ENCODE measurements around the gene ALDOA. TPM values are rescaled to one million over a fixed set of nuclear protein-coding genes. Genes with fewer than 3 reads are reported as not detected.

The ALDOA gene
- total and polyA plus RNA-seq, 5 donors from 2014 or later, result 430 to 1,243 (median 1,138) TPM

DNA sequence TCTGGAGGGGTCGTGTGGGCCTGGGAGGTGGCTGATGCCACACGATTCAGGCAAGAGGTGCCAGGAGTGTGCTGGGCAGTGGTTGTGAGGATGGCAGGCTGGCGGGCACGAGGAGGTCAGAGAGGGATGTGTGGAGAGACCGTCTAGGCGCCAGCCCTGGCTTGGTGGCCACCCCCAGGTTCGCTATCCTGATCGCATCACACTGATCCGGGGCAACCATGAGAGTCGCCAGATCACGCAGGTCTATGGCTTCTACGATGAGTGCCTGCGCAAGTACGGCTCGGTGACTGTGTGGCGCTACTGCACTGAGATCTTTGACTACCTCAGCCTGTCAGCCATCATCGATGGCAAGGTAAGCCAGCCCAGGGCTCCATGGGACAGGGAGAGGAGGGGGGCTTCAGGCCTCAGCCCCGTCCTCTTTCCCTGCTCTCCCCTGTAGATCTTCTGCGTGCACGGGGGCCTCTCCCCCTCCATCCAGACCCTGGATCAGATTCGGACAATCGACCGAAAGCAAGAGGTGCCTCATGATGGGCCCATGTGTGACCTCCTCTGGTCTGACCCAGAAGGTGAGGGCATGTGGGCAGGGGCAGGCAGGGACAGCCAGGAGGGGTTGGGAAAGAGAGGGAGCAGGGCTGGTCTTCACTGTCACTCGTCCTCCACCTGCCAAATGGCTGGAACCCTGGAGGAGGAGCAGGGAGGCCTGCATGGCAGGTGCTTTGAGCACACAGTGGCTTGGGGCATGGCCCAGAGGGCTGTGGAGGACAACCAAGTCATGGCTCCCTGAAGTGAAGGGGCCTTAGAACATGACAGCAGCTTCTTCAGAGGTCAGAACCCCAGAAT lies 17.9 kb downstream of the ALDOA start:
- H3K9me3 ChIP-seq (ENCODE audit: control insufficient read depth in 2 of 2, low read length in 2 of 2), result no peaks in the 10 kb centered on the region
- DNase-seq (no peak), ATAC-seq (ENCODE audit: low read depth in 2 of 2) (no peak)
- Mint-ChIP-seq H3K27ac (no peak overlapping the region), H3K9me3 (peaks cover 0 to 2% (median 0%) of the 10 kb centered on the region in 7 donors), H3K4me3 (peak overlapping the region in 1 of 4 donors; percentile 36), H3K4me1 (peaks cover 0 to 26% (median 3%) of the 10 kb centered on the region in 4 donors), H3K27me3 (no peaks in the 10 kb centered on the region), H3K36me3 (peaks cover 23% of the 10 kb centered on the region)
- H3K27me3 ChIP-seq (ENCODE audit: control insufficient read depth, insufficient read depth, low read length), result no peaks in the 10 kb centered on the region
- H3K4me3 ChIP-seq (ENCODE audit: low read depth, low read length), result no peak overlapping the region
- H3K4me1 ChIP-seq (ENCODE audit: control insufficient read depth, insufficient read depth, low read length, poor library complexity, severe bottlenecking), result peaks cover under 1% of the 10 kb centered on the region
- peaks cover 53% of the 10 kb centered on the region for H3K36me3 ChIP-seq (ENCODE audit: control insufficient read depth, insufficient read depth, low read length)
- no peak overlapping the region for H3K27ac ChIP-seq (ENCODE audit: insufficient read depth, low read length, poor library complexity, severe bottlenecking)

DNA sequence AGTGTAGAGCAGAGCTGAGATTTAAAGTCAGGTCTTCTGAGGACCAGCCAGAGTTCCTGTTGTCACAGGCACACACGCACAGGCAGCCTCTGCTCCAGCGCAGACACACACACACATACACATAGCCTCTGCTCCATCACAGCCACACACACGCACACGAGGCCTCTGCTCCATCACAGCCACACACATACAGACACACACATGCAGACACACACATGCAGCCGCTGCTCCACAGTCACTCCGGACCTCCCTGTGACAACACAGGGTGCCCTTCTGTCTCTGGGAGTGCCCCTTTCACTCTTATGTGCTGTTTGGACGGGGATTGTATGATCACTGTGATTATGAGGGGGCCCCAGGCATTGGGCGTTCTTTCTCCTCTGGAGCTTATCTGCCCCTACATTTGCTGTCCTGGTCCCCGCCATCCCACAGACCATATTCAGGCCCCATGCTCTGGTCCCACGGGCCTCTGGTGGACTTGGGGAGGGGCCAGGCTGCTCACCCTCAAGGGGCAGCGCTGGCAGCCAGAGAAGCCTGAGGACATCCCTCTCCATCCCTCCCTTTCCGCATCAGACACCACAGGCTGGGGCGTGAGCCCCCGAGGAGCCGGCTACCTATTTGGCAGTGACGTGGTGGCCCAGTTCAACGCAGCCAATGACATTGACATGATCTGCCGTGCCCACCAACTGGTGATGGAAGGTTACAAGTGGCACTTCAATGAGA lies 18.7 kb downstream of the ALDOA start:
- H3K4me1 ChIP-seq (ENCODE audit: control insufficient read depth, insufficient read depth, low read length, poor library complexity, severe bottlenecking), result no peaks in the 10 kb centered on the region
- no peaks in the 10 kb centered on the region for H3K27me3 ChIP-seq (ENCODE audit: control insufficient read depth, insufficient read depth, low read length)
- Mint-ChIP-seq H3K4me1 (peaks cover 0 to 27% (median 0%) of the 10 kb centered on the region in 4 donors), H3K4me3 (peak overlapping the region in 1 of 4 donors; percentile 25), H3K27ac (peak overlapping the region in 1 of 3 donors; percentile 74), H3K9me3 (peaks cover 0 to 2% (median 0%) of the 10 kb centered on the region in 7 donors), H3K27me3 (no peaks in the 10 kb centered on the region), H3K36me3 (peaks cover 23% of the 10 kb centered on the region)
- no peaks in the 10 kb centered on the region for H3K9me3 ChIP-seq (ENCODE audit: control insufficient read depth in 2 of 2, low read length in 2 of 2)
- H3K36me3 ChIP-seq (ENCODE audit: control insufficient read depth, insufficient read depth, low read length), result peaks cover 53% of the 10 kb centered on the region
- no peak overlapping the region for H3K4me3 ChIP-seq (ENCODE audit: low read depth, low read length)
- DNase-seq (no peak), ATAC-seq (ENCODE audit: low read depth in 2 of 2) (no peak)
- no peak overlapping the region for H3K27ac ChIP-seq (ENCODE audit: insufficient read depth, low read length, poor library complexity, severe bottlenecking)

DNA sequence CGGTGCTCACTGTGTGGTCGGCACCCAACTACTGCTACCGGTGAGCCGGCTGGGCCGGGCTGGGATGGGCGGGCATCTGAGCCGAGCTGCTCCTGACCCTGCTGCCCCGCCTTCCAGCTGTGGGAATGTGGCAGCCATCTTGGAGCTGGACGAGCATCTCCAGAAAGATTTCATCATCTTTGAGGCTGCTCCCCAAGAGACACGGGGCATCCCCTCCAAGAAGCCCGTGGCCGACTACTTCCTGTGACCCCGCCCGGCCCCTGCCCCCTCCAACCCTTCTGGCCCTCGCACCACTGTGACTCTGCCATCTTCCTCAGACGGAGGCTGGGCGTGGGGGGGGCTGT lies 19.2 kb downstream of the ALDOA start:
- Mint-ChIP-seq H3K4me3 (no peak overlapping the region), H3K27ac (no peak overlapping the region), H3K9me3 (peaks cover 0 to 2% (median 0%) of the 10 kb centered on the region in 7 donors), H3K27me3 (no peaks in the 10 kb centered on the region), H3K4me1 (peaks cover 0 to 27% (median 0%) of the 10 kb centered on the region in 4 donors), H3K36me3 (peaks cover 23% of the 10 kb centered on the region)
- DNase-seq, result no peak
- no peak for ATAC-seq (ENCODE audit: low read depth in 2 of 2)
- Histone ChIP-seq H3K9me3 (ENCODE audit: control insufficient read depth in 2 of 2, low read length in 2 of 2) (no peaks in the 10 kb centered on the region), H3K27ac (ENCODE audit: insufficient read depth, low read length, poor library complexity, severe bottlenecking) (no peak overlapping the region), H3K4me3 (ENCODE audit: low read depth, low read length) (no peak overlapping the region), H3K4me1 (ENCODE audit: control insufficient read depth, insufficient read depth, low read length, poor library complexity, severe bottlenecking) (no peaks in the 10 kb centered on the region), H3K27me3 (ENCODE audit: control insufficient read depth, insufficient read depth, low read length) (no peaks in the 10 kb centered on the region), H3K36me3 (ENCODE audit: control insufficient read depth, insufficient read depth, low read length) (peaks cover 47% of the 10 kb centered on the region)

DNA sequence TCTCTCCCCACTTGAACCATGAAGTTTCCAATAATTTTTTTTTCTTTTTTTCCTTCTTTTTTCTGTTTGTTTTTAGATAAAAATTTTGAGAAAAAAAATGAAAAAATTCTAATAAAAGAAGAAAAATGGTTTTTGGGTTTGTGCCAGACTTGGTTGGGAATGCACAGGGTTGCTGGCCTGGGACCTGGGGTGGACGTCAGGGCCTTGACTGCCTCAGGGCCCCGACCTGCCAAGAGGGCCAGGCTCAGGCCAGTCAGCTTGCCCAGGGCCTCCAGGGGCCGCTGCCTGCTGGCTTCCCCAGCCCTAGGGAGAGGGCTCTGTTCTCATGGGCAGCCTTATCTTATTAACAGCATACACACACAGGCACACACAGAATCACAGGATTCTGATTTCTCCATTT lies 19.7 kb downstream of the ALDOA start:
- peaks cover 0 to 2% (median 0%) of the 10 kb centered on the region in 7 donors for H3K9me3 Mint-ChIP-seq
- peaks cover 0 to 29% (median 2%) of the 10 kb centered on the region in 4 donors for H3K4me1 Mint-ChIP-seq
- H3K4me3 Mint-ChIP-seq, result no peak overlapping the region
- Histone ChIP-seq H3K9me3 (ENCODE audit: control insufficient read depth in 2 of 2, low read length in 2 of 2) (no peaks in the 10 kb centered on the region), H3K4me1 (ENCODE audit: control insufficient read depth, insufficient read depth, low read length, poor library complexity, severe bottlenecking) (peaks cover 3% of the 10 kb centered on the region), H3K27me3 (ENCODE audit: control insufficient read depth, insufficient read depth, low read length) (no peaks in the 10 kb centered on the region), H3K27ac (ENCODE audit: insufficient read depth, low read length, poor library complexity, severe bottlenecking) (no peak overlapping the region), H3K36me3 (ENCODE audit: control insufficient read depth, insufficient read depth, low read length) (peaks cover 44% of the 10 kb centered on the region), H3K4me3 (ENCODE audit: low read depth, low read length) (no peak overlapping the region)
- ATAC-seq (ENCODE audit: low read depth in 2 of 2), result no peak
- no peak for DNase-seq
- H3K36me3 Mint-ChIP-seq, result peaks cover 23% of the 10 kb centered on the region
- no peaks in the 10 kb centered on the region for H3K27me3 Mint-ChIP-seq
- no peak overlapping the region for H3K27ac Mint-ChIP-seq

DNA sequence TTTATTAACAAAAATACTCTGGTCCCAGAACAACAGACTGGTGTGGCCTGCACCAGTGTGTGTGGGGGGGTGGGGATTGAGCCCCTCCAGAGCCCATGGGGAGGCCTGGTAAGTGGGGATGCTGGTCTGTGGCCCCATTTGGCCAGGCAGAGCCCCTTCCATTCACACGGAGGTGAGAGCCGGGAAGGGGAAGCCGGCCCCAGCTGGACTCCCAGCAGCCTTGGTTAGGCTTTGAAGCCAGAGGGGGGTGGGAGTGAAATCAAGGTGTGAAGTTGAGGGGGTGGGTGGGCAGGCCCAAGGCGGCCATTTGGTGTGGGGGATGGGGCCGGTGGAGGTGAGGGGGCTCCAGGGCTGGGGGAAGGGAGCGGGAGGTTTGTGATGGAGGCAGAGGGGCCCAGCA lies 20.3 kb downstream of the ALDOA start:
- H3K27ac Mint-ChIP-seq, result no peak overlapping the region
- no peak overlapping the region for H3K4me3 Mint-ChIP-seq
- H3K36me3 Mint-ChIP-seq, result peaks cover 23% of the 10 kb centered on the region
- Histone ChIP-seq H3K4me1 (ENCODE audit: control insufficient read depth, insufficient read depth, low read length, poor library complexity, severe bottlenecking) (peaks cover 8% of the 10 kb centered on the region), H3K36me3 (ENCODE audit: control insufficient read depth, insufficient read depth, low read length) (peaks cover 41% of the 10 kb centered on the region), H3K4me3 (ENCODE audit: low read depth, low read length) (no peak overlapping the region), H3K27ac (ENCODE audit: insufficient read depth, low read length, poor library complexity, severe bottlenecking) (no peak overlapping the region), H3K9me3 (ENCODE audit: control insufficient read depth in 2 of 2, low read length in 2 of 2) (no peaks in the 10 kb centered on the region), H3K27me3 (ENCODE audit: control insufficient read depth, insufficient read depth, low read length) (no peaks in the 10 kb centered on the region)
- no peaks in the 10 kb centered on the region for H3K27me3 Mint-ChIP-seq
- H3K4me1 Mint-ChIP-seq, result peaks cover 0 to 34% (median 2%) of the 10 kb centered on the region in 4 donors
- ATAC-seq (ENCODE audit: low read depth in 2 of 2) (no peak), DNase-seq (no peak)
- peaks cover 0 to 2% (median 0%) of the 10 kb centered on the region in 7 donors for H3K9me3 Mint-ChIP-seq

DNA sequence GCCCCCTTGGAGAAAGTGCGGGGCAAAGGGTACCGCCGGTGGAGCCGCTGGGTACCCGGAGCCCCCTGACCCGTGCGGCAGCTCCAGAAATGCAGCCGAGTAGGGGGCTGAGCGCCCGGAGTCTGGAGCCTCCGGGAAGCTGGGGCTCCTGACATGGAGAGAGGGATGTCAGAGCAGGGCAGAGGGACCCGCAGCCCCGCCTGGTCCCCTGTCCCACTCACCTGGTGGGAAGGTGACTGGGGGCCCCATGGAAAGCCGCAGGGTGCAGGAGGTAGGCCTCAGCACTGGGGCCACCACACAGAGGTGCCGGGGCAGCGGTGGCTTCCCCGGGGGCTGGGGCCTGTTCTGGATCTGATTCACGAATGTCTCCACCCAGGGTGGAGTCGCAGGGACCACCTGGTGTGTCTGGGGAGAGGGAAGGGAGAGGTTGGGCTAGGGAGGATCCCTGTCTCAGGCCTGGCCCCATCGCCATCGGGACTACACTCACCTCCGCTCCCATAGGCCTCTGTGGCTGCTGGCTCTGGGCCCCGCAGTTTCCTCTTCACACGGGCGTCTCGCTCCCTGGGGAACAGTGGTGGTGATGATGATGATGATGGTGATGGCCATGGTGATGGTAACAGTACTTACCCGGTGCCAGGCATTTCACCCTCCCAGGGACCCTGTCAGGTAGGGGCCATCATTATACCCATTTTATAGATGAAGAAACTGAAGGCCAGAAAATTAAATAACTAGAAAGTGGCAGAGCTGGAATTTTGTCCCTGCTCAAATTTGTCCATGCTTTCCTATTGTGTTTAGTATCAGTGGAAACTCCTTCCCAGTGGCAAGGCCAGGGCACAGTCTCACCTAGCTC lies 21.0 kb downstream of the ALDOA start:
- H3K36me3 Mint-ChIP-seq, result peaks cover 23% of the 10 kb centered on the region
- ATAC-seq (ENCODE audit: low read depth in 2 of 2) (no peak), DNase-seq (no peak)
- H3K4me1 Mint-ChIP-seq, result peaks cover 0 to 35% (median 2%) of the 10 kb centered on the region in 4 donors
- H3K4me1 ChIP-seq (ENCODE audit: control insufficient read depth, insufficient read depth, low read length, poor library complexity, severe bottlenecking), result peaks cover 14% of the 10 kb centered on the region
- H3K9me3 Mint-ChIP-seq, result peaks cover 0 to 2% (median 0%) of the 10 kb centered on the region in 7 donors
- no peak overlapping the region for H3K4me3 ChIP-seq (ENCODE audit: low read depth, low read length)
- peak overlapping the region in 1 of 3 donors; percentile 56 for H3K27ac Mint-ChIP-seq
- H3K27ac ChIP-seq (ENCODE audit: insufficient read depth, low read length, poor library complexity, severe bottlenecking), result no peak overlapping the region
- no peak overlapping the region for H3K4me3 Mint-ChIP-seq
- H3K27me3 Mint-ChIP-seq, result no peaks in the 10 kb centered on the region
- H3K36me3 ChIP-seq (ENCODE audit: control insufficient read depth, insufficient read depth, low read length), result peaks cover 35% of the 10 kb centered on the region
- H3K9me3 ChIP-seq (ENCODE audit: control insufficient read depth in 2 of 2, low read length in 2 of 2), result no peaks in the 10 kb centered on the region
- H3K27me3 ChIP-seq (ENCODE audit: control insufficient read depth, insufficient read depth, low read length), result no peaks in the 10 kb centered on the region

DNA sequence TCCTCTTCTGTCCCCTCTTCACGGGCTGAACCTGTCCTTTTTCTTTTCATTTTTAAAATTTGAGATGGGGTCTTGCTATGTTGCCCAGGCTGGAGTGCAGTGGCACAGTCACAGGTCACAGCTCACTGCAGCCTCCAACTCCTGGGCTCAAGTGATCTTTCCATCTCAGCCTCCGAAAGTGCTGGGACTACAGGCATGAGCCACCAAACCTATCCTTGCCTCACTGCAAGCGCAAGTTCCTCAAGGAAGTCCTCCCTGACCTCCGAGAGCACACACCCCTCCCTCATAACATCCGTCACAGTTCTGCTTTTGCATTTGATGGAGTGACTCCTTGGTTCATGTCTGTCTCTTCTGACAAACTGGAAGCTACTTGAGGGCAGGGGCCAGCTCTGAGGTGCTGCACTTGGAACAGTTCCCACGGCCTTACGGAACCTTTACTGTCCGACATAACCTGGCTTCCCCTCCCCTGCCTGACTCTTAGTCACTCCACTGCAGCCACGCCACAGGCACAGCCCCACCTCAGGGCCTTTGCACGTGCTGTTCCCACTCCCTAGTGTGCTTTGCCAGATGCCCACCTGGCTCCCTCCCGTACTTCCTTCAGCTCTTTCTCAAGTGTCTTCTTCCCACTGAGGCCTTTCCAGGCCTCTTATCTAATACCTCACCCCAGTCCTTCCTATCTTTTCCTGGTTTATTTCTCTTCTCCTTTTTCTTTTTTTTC lies 21.8 kb downstream of the ALDOA start:
- no peak for DNase-seq
- H3K36me3 Mint-ChIP-seq, result peaks cover 18% of the 10 kb centered on the region

More for the DNA sequence above, 21.8 kb downstream of the ALDOA start:
- Mint-ChIP-seq H3K4me3 (no peak overlapping the region), H3K27ac (no peak overlapping the region), H3K27me3 (no peaks in the 10 kb centered on the region), H3K4me1 (peaks cover 0 to 39% (median 7%) of the 10 kb centered on the region in 4 donors), H3K9me3 (peaks cover 0 to 2% (median 0%) of the 10 kb centered on the region in 7 donors)
- no peak for ATAC-seq (ENCODE audit: low read depth in 2 of 2)
- H3K27ac ChIP-seq (ENCODE audit: insufficient read depth, low read length, poor library complexity, severe bottlenecking), result no peak overlapping the region
- peaks cover 29% of the 10 kb centered on the region for H3K36me3 ChIP-seq (ENCODE audit: control insufficient read depth, insufficient read depth, low read length)
- H3K4me1 ChIP-seq (ENCODE audit: control insufficient read depth, insufficient read depth, low read length, poor library complexity, severe bottlenecking), result peaks cover 21% of the 10 kb centered on the region
- no peak overlapping the region for H3K4me3 ChIP-seq (ENCODE audit: low read depth, low read length)
- no peaks in the 10 kb centered on the region for H3K9me3 ChIP-seq (ENCODE audit: control insufficient read depth in 2 of 2, low read length in 2 of 2)
- no peaks in the 10 kb centered on the region for H3K27me3 ChIP-seq (ENCODE audit: control insufficient read depth, insufficient read depth, low read length)

All from CD4-positive, CD25-positive, alpha-beta regulatory T cell (primary cell).